Measurements from ENCODE around the gene TCN2.
"Not testable (repeated sequence)": the region's sequence is repeated elsewhere in the genome, so short reads cannot be mapped to it uniquely, and the experiment has no call there.

The TCN2 gene

GRCh38 chr22:30566125-30566524 lies 40.8 kb upstream of the TCN2 start:
- Histone ChIP-seq H3K4me1 (ENCODE audit: insufficient read depth, low read length) (no peaks in the 10 kb centered on the region), H3K4me3 (ENCODE audit: low read depth in 1 of 2, low read length in 2 of 2) (no peak overlapping the region), H3K36me3 (ENCODE audit: insufficient read depth, low read length) (no peaks in the 10 kb centered on the region), H3K27ac (ENCODE audit: low read length) (no peak overlapping the region), H3K9ac (ENCODE audit: low read depth, low read length) (no peak overlapping the region), H3K27me3 (ENCODE audit: insufficient read depth, low read length, poor library complexity) (peaks cover 4% of the 10 kb centered on the region), H4K20me1 (ENCODE audit: insufficient read depth, low read length) (no peaks in the 10 kb centered on the region), H3K9me3 (ENCODE audit: insufficient read depth, low read length, severe bottlenecking) (no peaks in the 10 kb centered on the region), H3K4me2 (ENCODE audit: insufficient read depth, low read length) (no peak overlapping the region), H2AFZ (ENCODE audit: low read depth, low read length) (no peak overlapping the region), H3K79me2 (ENCODE audit: insufficient read depth, low read length) (no peaks in the 10 kb centered on the region)
- DNase-seq, result no peak
- TF ChIP-seq CTCF (IDR thresholded peaks at IDR 0.05; ENCODE audit: borderline replicate concordance, extremely low read depth, low read length, poor library complexity, severe bottlenecking) (no peak), EZH2 (IDR thresholded peaks at IDR 0.05; ENCODE audit: borderline replicate concordance, low read depth, low read length, severe bottlenecking) (no peak)
- ATAC-seq (ENCODE audit: insufficient read depth, low read depth), result no peak

GRCh38 chr22:30567277-30567676 lies 39.7 kb upstream of the TCN2 start:
- H3K27ac ChIP-seq (ENCODE audit: low read length); H4K20me1 ChIP-seq (ENCODE audit: insufficient read depth, low read length); H3K36me3 ChIP-seq (ENCODE audit: insufficient read depth, low read length); H3K27me3 ChIP-seq (ENCODE audit: insufficient read depth, low read length, poor library complexity); H3K4me3 ChIP-seq (ENCODE audit: low read depth in 1 of 2, low read length in 2 of 2); H3K9ac ChIP-seq (ENCODE audit: low read depth, low read length); DNase-seq; ATAC-seq (ENCODE audit: insufficient read depth, low read depth); H3K9me3 ChIP-seq (ENCODE audit: insufficient read depth, low read length, severe bottlenecking); H3K79me2 ChIP-seq (ENCODE audit: insufficient read depth, low read length); H3K4me1 ChIP-seq (ENCODE audit: insufficient read depth, low read length); H2AFZ ChIP-seq (ENCODE audit: low read depth, low read length); H3K4me2 ChIP-seq (ENCODE audit: insufficient read depth, low read length): not testable (repeated sequence)

GRCh38 chr22:30568137-30568805 lies 38.7 kb upstream of the TCN2 start:
- Histone ChIP-seq H3K4me2 (ENCODE audit: insufficient read depth, low read length) (no peak overlapping the region), H3K9me3 (ENCODE audit: insufficient read depth, low read length, severe bottlenecking) (no peaks in the 10 kb centered on the region), H2AFZ (ENCODE audit: low read depth, low read length) (no peak overlapping the region), H3K4me1 (ENCODE audit: insufficient read depth, low read length) (no peaks in the 10 kb centered on the region), H3K27ac (ENCODE audit: low read length) (no peak overlapping the region), H3K9ac (ENCODE audit: low read depth, low read length) (no peak overlapping the region), H3K36me3 (ENCODE audit: insufficient read depth, low read length) (no peaks in the 10 kb centered on the region), H3K27me3 (ENCODE audit: insufficient read depth, low read length, poor library complexity) (no peaks in the 10 kb centered on the region), H4K20me1 (ENCODE audit: insufficient read depth, low read length) (0 out of 2 replicates have a peak, but pooled peaks cover 1% of the 10 kb centered on the region), H3K4me3 (ENCODE audit: low read depth in 1 of 2, low read length in 2 of 2) (no peak overlapping the region), H3K79me2 (ENCODE audit: insufficient read depth, low read length) (no peaks in the 10 kb centered on the region)
- DNase-seq (no peak), ATAC-seq (ENCODE audit: insufficient read depth, low read depth) (no peak)
- TF ChIP-seq EZH2 (IDR thresholded peaks at IDR 0.05; ENCODE audit: borderline replicate concordance, low read depth, low read length, severe bottlenecking) (no peak), CTCF (IDR thresholded peaks at IDR 0.05; ENCODE audit: borderline replicate concordance, extremely low read depth, low read length, poor library complexity, severe bottlenecking) (no peak)

- no peaks in the 10 kb centered on the region for H3K36me3 ChIP-seq (ENCODE audit: insufficient read depth, low read length)
- DNase-seq (no peak), ATAC-seq (ENCODE audit: insufficient read depth, low read depth) (no peak)
- no peaks in the 10 kb centered on the region for H3K9me3 ChIP-seq (ENCODE audit: insufficient read depth, low read length, severe bottlenecking)
- no peak overlapping the region for H3K27ac ChIP-seq (ENCODE audit: low read length)
- no peak overlapping the region for H3K9ac ChIP-seq (ENCODE audit: low read depth, low read length)
- no peak overlapping the region for H3K4me2 ChIP-seq (ENCODE audit: insufficient read depth, low read length)
- no peaks in the 10 kb centered on the region for H3K79me2 ChIP-seq (ENCODE audit: insufficient read depth, low read length)
- H4K20me1 ChIP-seq (ENCODE audit: insufficient read depth, low read length), result 0 out of 2 replicates have a peak, but pooled peaks cover 4% of the 10 kb centered on the region
- no peak overlapping the region for H3K4me3 ChIP-seq (ENCODE audit: low read depth in 1 of 2, low read length in 2 of 2)
- no peaks in the 10 kb centered on the region for H3K4me1 ChIP-seq (ENCODE audit: insufficient read depth, low read length)
- H3K27me3 ChIP-seq (ENCODE audit: insufficient read depth, low read length, poor library complexity), result no peaks in the 10 kb centered on the region
- no peak overlapping the region for H2AFZ ChIP-seq (ENCODE audit: low read depth, low read length)
- TF ChIP-seq CTCF (IDR thresholded peaks at IDR 0.05; ENCODE audit: borderline replicate concordance, extremely low read depth, low read length, poor library complexity, severe bottlenecking) (no peak), EZH2 (IDR thresholded peaks at IDR 0.05; ENCODE audit: borderline replicate concordance, low read depth, low read length, severe bottlenecking) (no peak)
These were observed 37.2 kb upstream of the TCN2 start for GRCh38 chr22:30569674-30570202.

Measured in DND-41 (cell line).